ENCODE measurements around the gene RNASE3.
"Not testable (repeated sequence)": the region's sequence is repeated elsewhere in the genome, so short reads cannot be mapped to it uniquely, and the experiment has no call there.

The RNASE3 gene

DNA sequence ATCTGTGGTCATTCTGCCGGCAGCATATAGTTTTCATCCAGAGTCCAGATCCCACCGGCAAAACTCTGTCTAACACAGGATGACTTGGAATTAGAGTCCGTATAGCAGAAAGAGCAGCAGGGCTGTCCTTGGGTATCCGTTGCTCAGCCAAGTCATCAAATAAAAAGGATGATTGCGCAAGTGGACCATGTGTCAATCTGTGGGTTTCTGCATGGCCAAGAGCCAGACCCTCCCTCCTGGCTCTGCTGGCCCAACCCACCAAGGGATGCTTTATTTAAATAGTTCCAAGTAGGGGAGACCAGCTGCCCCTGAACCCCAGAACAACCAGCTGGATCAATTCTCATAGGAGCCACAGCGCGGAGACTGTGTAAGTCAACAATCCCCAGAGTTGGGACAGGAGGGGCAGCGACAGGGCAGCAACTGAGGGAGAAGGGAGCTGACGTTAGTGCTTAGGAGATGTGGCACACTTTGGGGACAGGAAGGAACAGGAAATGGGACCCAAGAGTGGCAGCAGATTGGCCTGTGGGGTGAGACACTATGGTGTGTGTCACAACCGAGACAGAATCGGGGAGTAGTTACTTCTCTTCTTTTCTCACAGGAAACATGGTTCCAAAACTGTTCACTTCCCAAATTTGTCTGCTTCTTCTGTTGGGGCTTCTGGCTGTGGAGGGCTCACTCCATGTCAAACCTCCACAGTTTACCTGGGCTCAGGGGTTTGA, 28.0 kb downstream of the RNASE3 start:
- not testable (repeated sequence) for DNase-seq

DNA sequence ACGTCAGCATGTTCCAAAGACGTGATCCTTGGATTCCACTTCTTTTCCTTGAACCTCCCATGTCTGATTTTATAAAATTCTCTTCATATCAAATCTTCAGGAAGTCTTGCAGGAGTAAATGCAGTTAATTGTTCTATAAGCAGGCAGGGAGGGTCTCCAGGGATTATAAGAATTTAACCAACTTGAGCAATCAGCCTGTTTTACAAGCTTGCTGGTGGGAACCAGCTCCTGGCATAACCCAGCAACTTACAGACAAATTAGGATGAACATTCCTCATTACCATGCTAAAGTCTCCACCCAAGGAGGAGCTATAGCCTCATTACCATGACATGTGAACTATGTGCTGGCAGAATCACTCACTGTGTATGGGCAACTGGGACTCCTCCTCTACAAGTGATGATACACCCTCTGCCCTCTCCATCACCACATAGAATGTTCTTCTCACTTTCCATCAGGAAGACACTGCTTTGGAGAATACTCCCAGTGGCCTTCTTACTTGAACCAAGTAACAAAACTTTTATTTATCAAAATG, 32.6 kb downstream of the RNASE3 start:
- not testable (repeated sequence) for DNase-seq

DNA sequence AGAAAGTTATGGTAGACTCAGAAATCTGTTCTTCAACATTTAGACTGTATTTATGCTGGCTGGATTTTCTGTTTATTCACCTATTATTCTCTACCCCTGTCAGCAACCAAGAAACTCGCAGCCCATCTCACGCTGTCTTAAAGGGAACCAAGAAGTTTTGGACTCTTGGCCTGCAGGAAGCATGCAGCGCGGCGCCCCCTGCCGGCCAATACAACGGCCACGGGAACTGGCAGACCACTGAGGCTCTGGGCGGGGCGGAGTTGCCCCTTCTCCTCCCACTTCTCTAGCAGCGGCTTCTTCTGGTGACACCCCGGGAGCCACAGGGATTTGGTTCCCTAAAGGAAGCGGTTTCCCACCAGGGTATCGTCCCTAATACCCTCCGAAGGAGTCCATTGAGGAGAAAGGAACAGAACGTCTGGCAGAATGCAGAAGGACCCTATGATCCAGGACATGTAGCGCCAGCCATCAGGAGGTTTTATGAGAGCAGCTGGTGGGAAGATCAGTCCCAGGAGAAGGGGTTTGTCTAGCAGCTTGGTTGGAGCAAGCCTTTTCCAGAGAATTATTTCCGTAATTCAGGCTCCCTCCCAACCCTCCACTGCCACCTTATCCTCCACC, 43.1 kb downstream of the RNASE3 start:
- no peak for DNase-seq

DNA sequence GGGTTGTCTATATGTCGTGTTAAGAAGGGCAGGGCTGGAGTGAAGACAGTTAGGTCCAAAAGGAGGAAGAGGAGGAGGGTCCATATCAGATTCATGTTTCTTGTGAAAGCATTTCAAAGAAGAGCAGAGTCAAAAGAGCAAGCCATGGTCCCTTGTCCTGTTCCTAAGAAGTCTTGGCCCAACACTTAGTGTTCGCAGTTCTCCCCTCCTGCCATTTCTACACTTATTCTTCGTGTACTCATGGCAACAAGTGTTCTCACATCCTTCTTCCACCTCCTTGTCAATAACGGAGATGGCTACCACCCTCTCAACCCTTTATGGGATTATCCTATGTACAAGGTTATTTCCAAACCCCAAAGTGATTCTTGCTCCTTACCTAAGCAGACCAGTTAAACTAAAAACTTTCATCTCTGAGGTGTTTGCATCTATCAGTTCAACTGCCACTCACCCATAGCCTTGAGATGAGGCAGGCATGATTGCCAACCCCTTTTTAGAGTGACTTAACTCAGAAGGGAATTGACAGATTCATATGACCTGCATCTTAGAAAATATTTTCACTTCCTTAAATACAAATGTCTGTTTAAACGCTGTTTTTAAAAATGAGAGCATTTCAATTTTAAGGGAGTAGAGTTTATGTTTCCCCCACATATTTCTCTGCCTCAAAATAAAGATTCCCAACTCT, 44.3 kb downstream of the RNASE3 start:
- no peak for DNase-seq
